HEK293 (cell line): ENCODE results near the gene ZNF33A.
"Not testable (repeated sequence)": the region's sequence is repeated elsewhere in the genome, so short reads cannot be mapped to it uniquely, and the experiment has no call there.

Source experiments
- CTCF ChIA-PET: fragments of 350-600 bp; formaldehyde crosslinking; extraction: SDS; loops from one replicate; lab custom pipeline; 2021; ENCODE audit warnings: antibody characterized with exemption; lab: Yijun Ruan, JAX
- POLR2A ChIA-PET: fragments of 300-600 bp; formaldehyde crosslinking; extraction: SDS; loops from one replicate; lab custom pipeline; 2020; ENCODE audit warnings: antibody characterized with exemption, inconsistent platforms; lab: Yijun Ruan, JAX
- H3K27ac ChIP-seq: fragments of 200-500 bp; sonication (Bioruptor generic); 2 replicates; pipeline ENCODE4 v1.5.1; 2014; ENCODE audit warnings: low read depth, low read length, control low read depth, inconsistent platforms; ENCODE audit errors: extremely low read depth
- H3K36me3 ChIP-seq, 2 experiments: fragments of 200-500 bp in 1 of 2; sonication (Bioruptor generic) in 1 of 2; 1 replicate in 1 of 2; 2 replicates in 1 of 2; pipeline ENCODE4 v1.5.1; 2014 to 2017; ENCODE audit warnings: inconsistent platforms in 2 of 2, low read length in 2 of 2; ENCODE audit not compliant: control insufficient read depth in 2 of 2, insufficient read depth in 1 of 2
- H3K4me1 ChIP-seq: fragments of 200-500 bp; sonication (Bioruptor generic); 2 replicates; pipeline ENCODE4 v1.5.1; 2014; ENCODE audit warnings: mild to moderate bottlenecking, low read length, inconsistent platforms; ENCODE audit not compliant: control insufficient read depth, insufficient read depth
- H3K4me3 ChIP-seq: 2 replicates; pipeline ENCODE4 v1.5.1; 2011; ENCODE audit warnings: low read depth, mild to moderate bottlenecking, control low read depth, low read length, moderate library complexity
- H3K9me3 ChIP-seq: fragments of 200-500 bp; sonication (Bioruptor generic); 2 replicates; pipeline ENCODE4 v1.5.1; 2014; ENCODE audit warnings: low read depth, low read length, inconsistent platforms; ENCODE audit not compliant: control insufficient read depth, insufficient read depth
- SETDB1 ChIP-seq: IDR thresholded peaks from one replicate; pipeline ENCODE4 v1.6.1; 2017; ENCODE audit warnings: mild to moderate bottlenecking, low read length, moderate library complexity, mixed read lengths; ENCODE audit not compliant: insufficient read length
- ZBTB48 ChIP-seq: fragments of 450-650 bp; formaldehyde crosslinking; IDR thresholded peaks from 2 replicates; pipeline ENCODE4 v1.5.1; 2016; ENCODE audit warnings: missing biosample characterization, missing genetic modification characterization
- ZNF157 ChIP-seq: fragments of 450-650 bp; formaldehyde crosslinking; IDR thresholded peaks from 2 replicates; pipeline ENCODE4 v1.5.1; 2016; ENCODE audit warnings: missing biosample characterization, missing genetic modification characterization
- ZNF274 ChIP-seq, 2 experiments: fragments of 200-500 bp in 1 of 2; fragments of 450-650 bp in 1 of 2; sonication (Bioruptor generic) in 1 of 2; formaldehyde crosslinking in 1 of 2; IDR thresholded peaks; 2 replicates each; pipeline versions ENCODE4 v1.5.1 to v1.6.1; 2014 to 2016; ENCODE audit warnings: borderline replicate concordance in 1 of 2, inconsistent platforms in 1 of 2, low read length in 1 of 2, missing biosample characterization in 1 of 2, missing genetic modification characterization in 1 of 2
- ZNF623 ChIP-seq: fragments of 450-650 bp; formaldehyde crosslinking; IDR thresholded peaks from 2 replicates; pipeline ENCODE4 v1.5.1; 2016; ENCODE audit warnings: missing biosample characterization, missing genetic modification characterization
- ZNF624 ChIP-seq: fragments of 450-650 bp; formaldehyde crosslinking; IDR thresholded peaks from 2 replicates; pipeline ENCODE4 v1.5.1; 2017; ENCODE audit warnings: missing biosample characterization, missing genetic modification characterization
- ZNF701 ChIP-seq: fragments of 450-650 bp; formaldehyde crosslinking; IDR thresholded peaks from 2 replicates; pipeline ENCODE4 v1.5.1; 2016; ENCODE audit warnings: missing biosample characterization, missing genetic modification characterization
- ZNF768 ChIP-seq: fragments of 450-650 bp; formaldehyde crosslinking; IDR thresholded peaks from 2 replicates; pipeline ENCODE4 v1.5.1; 2018; ENCODE audit warnings: missing biosample characterization, mild to moderate bottlenecking, missing genetic modification characterization
- TF ChIP-seq, protein P1 (sequence below): fragments of 450-650 bp; formaldehyde crosslinking; IDR thresholded peaks from 2 replicates; pipeline ENCODE4 v1.5.1; 2016; ENCODE audit warnings: missing biosample characterization, missing genetic modification characterization
- TF ChIP-seq, protein P2 (sequence below): fragments of 450-650 bp; formaldehyde crosslinking; IDR thresholded peaks from 2 replicates; pipeline ENCODE4 v1.5.1; 2016; ENCODE audit warnings: missing biosample characterization, missing genetic modification characterization, borderline replicate concordance

The ZNF33A gene

DNA sequence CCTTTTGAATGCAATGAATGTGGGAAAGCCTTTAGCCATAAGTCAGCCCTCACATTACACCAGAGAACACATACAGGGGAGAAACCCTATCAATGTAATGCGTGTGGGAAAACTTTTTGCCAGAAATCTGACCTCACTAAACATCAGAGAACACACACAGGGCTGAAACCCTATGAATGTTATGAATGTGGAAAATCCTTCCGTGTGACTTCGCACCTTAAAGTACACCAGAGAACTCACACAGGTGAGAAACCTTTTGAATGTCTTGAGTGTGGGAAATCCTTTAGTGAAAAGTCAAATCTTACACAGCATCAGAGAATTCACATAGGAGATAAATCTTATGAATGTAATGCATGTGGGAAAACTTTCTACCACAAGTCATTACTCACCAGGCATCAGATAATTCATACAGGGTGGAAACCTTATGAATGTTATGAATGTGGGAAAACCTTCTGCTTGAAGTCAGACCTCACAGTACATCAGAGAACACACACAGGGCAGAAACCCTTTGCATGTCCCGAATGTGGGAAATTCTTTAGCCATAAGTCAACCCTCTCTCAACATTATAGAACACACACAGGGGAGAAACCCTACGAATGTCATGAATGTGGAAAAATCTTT lies 44.9 kb downstream of the ZNF33A start:
- H3K9me3 ChIP-seq; CTCF ChIA-PET; H3K4me3 ChIP-seq; H3K27ac ChIP-seq; H3K4me1 ChIP-seq; POLR2A ChIA-PET; TF ChIP-seq ZNF274 (IDR thresholded peaks at IDR 0.05; ENCODE audit: low read length): not testable (repeated sequence)
- peak; percentile 71; the same call in 1 of the 2 replicates for TF ChIP-seq ZNF274 (tag by site-specific recombination; IDR thresholded peaks at IDR 0.05; ENCODE audit: borderline replicate concordance)
- peak; percentile 88 for TF ChIP-seq SETDB1
- peaks cover 4 to 58% of the 10 kb centered on the region in 2 experiments; a peak in 2 of 3 replicates for H3K36me3 ChIP-seq

DNA sequence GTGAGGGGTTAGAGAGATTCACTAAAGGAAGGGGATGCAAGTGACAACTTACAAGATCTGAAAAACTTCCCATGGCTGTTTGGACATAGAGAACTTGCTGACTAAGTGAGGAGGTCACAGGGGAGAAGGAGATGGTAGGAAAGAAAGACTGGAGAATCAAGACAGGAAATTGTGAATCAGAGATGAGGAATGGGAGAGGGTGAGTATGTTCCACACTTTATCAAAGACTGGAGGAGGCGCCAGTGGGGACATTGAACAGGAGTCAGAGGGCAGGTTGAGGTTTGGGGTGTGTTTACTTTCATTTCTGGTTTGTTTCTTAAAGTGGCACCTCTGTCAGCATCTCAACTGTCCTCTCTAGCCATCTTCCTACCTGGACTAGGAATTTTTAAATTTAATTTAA lies 59.2 kb downstream of the ZNF33A start:
- H3K27ac ChIP-seq, CTCF ChIA-PET, H3K36me3 ChIP-seq, H3K9me3 ChIP-seq, H3K4me3 ChIP-seq, POLR2A ChIA-PET, H3K4me1 ChIP-seq: not testable (repeated sequence)

DNA sequence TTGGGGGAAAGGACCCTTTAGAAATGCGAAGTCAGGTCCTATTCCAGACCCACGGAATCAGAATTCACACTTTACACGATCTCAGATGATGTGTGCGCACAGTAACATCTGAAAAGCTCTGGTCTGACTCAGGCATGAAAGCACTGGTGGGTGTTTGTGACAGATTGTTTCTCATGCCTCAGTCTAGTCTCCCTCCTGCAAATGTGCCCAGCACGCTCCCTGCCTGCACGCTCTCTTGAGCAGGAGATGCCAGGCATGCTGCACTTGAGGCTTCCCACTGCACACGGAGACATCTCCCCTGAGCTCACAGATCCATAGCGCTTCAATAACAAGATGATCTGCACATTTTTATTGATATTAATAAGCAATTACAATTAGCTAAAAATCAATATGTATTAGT lies 60.0 kb downstream of the ZNF33A start:
- Histone ChIP-seq H3K4me1 (no peaks in the 10 kb centered on the region), H3K36me3 (no peaks in the 10 kb centered on the region), H3K4me3 (no peak overlapping the region), H3K9me3 (no peaks in the 10 kb centered on the region), H3K27ac (no peak overlapping the region)
- TF ChIP-seq ZNF768 (tag by site-specific recombination) = no peak
- TF ChIP-seq, protein P1, sequence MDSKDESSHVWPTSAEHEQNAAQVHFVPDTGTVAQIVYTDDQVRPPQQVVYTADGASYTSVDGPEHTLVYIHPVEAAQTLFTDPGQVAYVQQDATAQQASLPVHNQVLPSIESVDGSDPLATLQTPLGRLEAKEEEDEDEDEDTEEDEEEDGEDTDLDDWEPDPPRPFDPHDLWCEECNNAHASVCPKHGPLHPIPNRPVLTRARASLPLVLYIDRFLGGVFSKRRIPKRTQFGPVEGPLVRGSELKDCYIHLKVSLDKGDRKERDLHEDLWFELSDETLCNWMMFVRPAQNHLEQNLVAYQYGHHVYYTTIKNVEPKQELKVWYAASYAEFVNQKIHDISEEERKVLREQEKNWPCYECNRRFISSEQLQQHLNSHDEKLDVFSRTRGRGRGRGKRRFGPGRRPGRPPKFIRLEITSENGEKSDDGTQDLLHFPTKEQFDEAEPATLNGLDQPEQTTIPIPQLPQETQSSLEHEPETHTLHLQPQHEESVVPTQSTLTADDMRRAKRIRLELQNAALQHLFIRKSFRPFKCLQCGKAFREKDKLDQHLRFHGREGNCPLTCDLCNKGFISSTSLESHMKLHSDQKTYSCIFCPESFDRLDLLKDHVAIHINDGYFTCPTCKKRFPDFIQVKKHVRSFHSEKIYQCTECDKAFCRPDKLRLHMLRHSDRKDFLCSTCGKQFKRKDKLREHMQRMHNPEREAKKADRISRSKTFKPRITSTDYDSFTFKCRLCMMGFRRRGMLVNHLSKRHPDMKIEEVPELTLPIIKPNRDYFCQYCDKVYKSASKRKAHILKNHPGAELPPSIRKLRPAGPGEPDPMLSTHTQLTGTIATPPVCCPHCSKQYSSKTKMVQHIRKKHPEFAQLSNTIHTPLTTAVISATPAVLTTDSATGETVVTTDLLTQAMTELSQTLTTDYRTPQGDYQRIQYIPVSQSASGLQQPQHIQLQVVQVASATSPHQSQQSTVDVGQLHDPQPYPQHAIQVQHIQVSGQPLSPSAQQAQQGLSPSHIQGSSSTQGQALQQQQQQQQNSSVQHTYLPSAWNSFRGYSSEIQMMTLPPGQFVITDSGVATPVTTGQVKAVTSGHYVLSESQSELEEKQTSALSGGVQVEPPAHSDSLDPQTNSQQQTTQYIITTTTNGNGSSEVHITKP = no peak
- TF ChIP-seq ZNF701 (tag by site-specific recombination) = no peak
- no peak for TF ChIP-seq ZNF624
- ChIA-PET POLR2A (no interaction called here), CTCF (no interaction called here)

DNA sequence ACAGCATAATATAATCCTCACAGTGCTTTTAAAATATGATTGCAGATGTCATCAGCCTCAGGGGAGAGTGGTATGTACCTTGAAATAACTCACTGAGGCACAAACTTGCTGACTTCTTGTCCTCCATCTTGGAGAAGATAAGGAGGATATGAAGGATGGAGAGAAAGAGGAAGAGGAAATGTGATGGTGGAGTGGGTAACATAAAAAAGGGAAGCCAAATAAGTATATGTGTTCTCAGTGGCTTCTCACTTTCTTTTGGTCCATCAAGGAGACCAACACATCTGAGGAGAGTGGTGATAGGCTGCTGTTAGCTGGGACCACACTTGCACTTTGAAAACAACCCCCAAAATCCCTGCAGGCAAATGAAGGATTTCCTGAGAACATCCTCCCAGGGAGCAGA lies 62.1 kb downstream of the ZNF33A start:
- Histone ChIP-seq H3K4me3 (no peak overlapping the region), H3K4me1 (no peaks in the 10 kb centered on the region), H3K27ac (no peak overlapping the region)
- POLR2A ChIA-PET = no interaction called here
- CTCF ChIA-PET = no interaction called here
- TF ChIP-seq, protein P2, sequence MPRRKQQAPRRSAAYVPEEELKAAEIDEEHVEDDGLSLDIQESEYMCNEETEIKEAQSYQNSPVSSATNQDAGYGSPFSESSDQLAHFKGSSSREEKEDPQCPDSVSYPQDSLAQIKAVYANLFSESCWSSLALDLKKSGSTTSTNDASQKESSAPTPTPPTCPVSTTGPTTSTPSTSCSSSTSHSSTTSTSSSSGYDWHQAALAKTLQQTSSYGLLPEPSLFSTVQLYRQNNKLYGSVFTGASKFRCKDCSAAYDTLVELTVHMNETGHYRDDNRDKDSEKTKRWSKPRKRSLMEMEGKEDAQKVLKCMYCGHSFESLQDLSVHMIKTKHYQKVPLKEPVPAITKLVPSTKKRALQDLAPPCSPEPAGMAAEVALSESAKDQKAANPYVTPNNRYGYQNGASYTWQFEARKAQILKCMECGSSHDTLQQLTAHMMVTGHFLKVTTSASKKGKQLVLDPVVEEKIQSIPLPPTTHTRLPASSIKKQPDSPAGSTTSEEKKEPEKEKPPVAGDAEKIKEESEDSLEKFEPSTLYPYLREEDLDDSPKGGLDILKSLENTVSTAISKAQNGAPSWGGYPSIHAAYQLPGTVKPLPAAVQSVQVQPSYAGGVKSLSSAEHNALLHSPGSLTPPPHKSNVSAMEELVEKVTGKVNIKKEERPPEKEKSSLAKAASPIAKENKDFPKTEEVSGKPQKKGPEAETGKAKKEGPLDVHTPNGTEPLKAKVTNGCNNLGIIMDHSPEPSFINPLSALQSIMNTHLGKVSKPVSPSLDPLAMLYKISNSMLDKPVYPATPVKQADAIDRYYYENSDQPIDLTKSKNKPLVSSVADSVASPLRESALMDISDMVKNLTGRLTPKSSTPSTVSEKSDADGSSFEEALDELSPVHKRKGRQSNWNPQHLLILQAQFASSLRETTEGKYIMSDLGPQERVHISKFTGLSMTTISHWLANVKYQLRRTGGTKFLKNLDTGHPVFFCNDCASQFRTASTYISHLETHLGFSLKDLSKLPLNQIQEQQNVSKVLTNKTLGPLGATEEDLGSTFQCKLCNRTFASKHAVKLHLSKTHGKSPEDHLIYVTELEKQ (tag by site-specific recombination) = no peak
- TF ChIP-seq ZBTB48 (tag by site-specific recombination) = no peak
- TF ChIP-seq ZNF157 (tag by site-specific recombination) = no peak
- no peak for TF ChIP-seq ZNF623
- TF ChIP-seq, all 188 proteins: peak for 0
- no peaks in the 10 kb centered on the region for H3K9me3 ChIP-seq
- no peaks in the 10 kb centered on the region for H3K36me3 ChIP-seq
